A549 (cell line): ENCODE measurements around the gene APBB2. TPM values are rescaled to one million over a fixed set of nuclear protein-coding genes. Genes with fewer than 3 reads are reported as not detected.
"Not testable (repeated sequence)": the region's sequence is repeated elsewhere in the genome, so short reads cannot be mapped to it uniquely, and the experiment has no call there.

Source experiments
- ATAC-seq, 2 experiments: fragments of 200-7000 bp in 1 of 2; fragments of >200 bp in 1 of 2; cut with Nextera tagmentation in 1 of 2; cut with Tn5 transposase in 1 of 2; 3 replicates each; pipeline versions ENCODE4 v1.8.0 to v1.9.1; 2018 to 2020; ENCODE audit warnings: mild to moderate bottlenecking in 1 of 2, moderate library complexity in 1 of 2
- CTCF ChIA-PET: fragments of 300-600 bp; sonication (Branson Sonifier 250); formaldehyde crosslinking; extraction: SDS; loops from one replicate; lab custom pipeline; 2021; ENCODE audit warnings: antibody characterized with exemption, inconsistent platforms; lab: Yijun Ruan, JAX
- POLR2A ChIA-PET: fragments of 350-600 bp; formaldehyde crosslinking; extraction: SDS; loops from one replicate; lab custom pipeline; 2021; ENCODE audit warnings: antibody characterized with exemption, inconsistent platforms; lab: Yijun Ruan, JAX
- DNase-seq, 2 experiments: peaks; one replicate each; pipeline versions ENCODE4 v3.0.0 to v3.0.0-alpha.2; 2011 to 2016; ENCODE audit warnings: low read depth in 1 of 2, low spot score in 1 of 2
- FAIRE-seq: peaks from 2 replicates; lab custom pipeline; 2011; peaks lifted over from hg19 to GRCh38; lab: Jason Lieb, UNC
- H3K27ac ChIP-seq, 2 experiments: fragments of >200 bp; sonication (Bioruptor Twin); formaldehyde crosslinking; 3 replicates each; pipeline ENCODE4 v1.5.1; 2016 to 2017
- H3K4me1 ChIP-seq: fragments of >200 bp; sonication (Bioruptor Twin); formaldehyde crosslinking; 3 replicates; pipeline ENCODE4 v1.6.1; 2016
- H3K4me2 ChIP-seq: fragments of >200 bp; sonication (Bioruptor Twin); formaldehyde crosslinking; 3 replicates; pipeline ENCODE4 v1.6.1; 2016
- H3K4me3 ChIP-seq: fragments of >200 bp; sonication (Bioruptor Twin); formaldehyde crosslinking; 3 replicates; pipeline ENCODE4 v1.5.1; 2016
- H3K9me3 ChIP-seq: fragments of >200 bp; sonication (Bioruptor Twin); formaldehyde crosslinking; 3 replicates; pipeline ENCODE4 v1.6.1; 2016
- CBX8 ChIP-seq: fragments of 200-600 bp; sonication (generic); IDR thresholded peaks from 2 replicates; pipeline ENCODE4 v1.6.1; 2016
- CHD4 ChIP-seq: fragments of 200-600 bp; sonication (generic); IDR thresholded peaks from 2 replicates; pipeline ENCODE4 v1.6.1; 2016; ENCODE audit warnings: antibody characterized with exemption, mild to moderate bottlenecking, borderline replicate concordance
- CTCF ChIP-seq: fragments of >200 bp; sonication (Bioruptor Twin); formaldehyde crosslinking; IDR thresholded peaks from 3 replicates; pipeline ENCODE4 v1.5.1; 2016
- EP300 ChIP-seq, 2 experiments: fragments of >200 bp; sonication (Bioruptor Twin); formaldehyde crosslinking; IDR thresholded peaks; 2 replicates in 1 of 2; 3 replicates in 1 of 2; pipeline ENCODE4 v1.6.1; 2016 to 2017
- FOSL2 ChIP-seq, 2 experiments: fragments of 450-650 bp in 1 of 2; fragments of >200 bp in 1 of 2; sonication (Bioruptor Twin) in 1 of 2; formaldehyde crosslinking; IDR thresholded peaks; 2 replicates each; pipeline versions ENCODE4 v1.5.0 to v1.6.1; 2016 to 2020; ENCODE audit warnings: mild to moderate bottlenecking in 1 of 2, moderate library complexity in 1 of 2
- HMGXB4 ChIP-seq: fragments of 250-450 bp; sonication (Bioruptor Pico); IDR thresholded peaks from 2 replicates; pipeline ENCODE4 v1.5.0; 2021; ENCODE audit warnings: mild to moderate bottlenecking, moderate library complexity, borderline replicate concordance
- JUN ChIP-seq, 2 experiments: fragments of >200 bp; sonication (Bioruptor Twin); formaldehyde crosslinking; IDR thresholded peaks; 2 replicates in 1 of 2; 3 replicates in 1 of 2; pipeline ENCODE4 v1.6.1; 2016 to 2017
- KDM5A ChIP-seq: fragments of 200-600 bp; sonication (generic); IDR thresholded peaks from 2 replicates; pipeline ENCODE4 v1.6.1; 2016; ENCODE audit warnings: antibody characterized with exemption, mild to moderate bottlenecking
- POLR2AphosphoS2 ChIP-seq: conservative IDR thresholded peaks from 2 replicates; pipeline ENCODE4 v1.6.1; 2012; ENCODE audit warnings: low read length, improper control_type of control experiment, inconsistent platforms
- RAD21 ChIP-seq, 2 experiments: fragments of >200 bp in 1 of 2; sonication (Bioruptor Twin) in 1 of 2; formaldehyde crosslinking in 1 of 2; IDR thresholded peaks in 1 of 2; conservative IDR thresholded peaks in 1 of 2; 2 replicates in 1 of 2; 3 replicates in 1 of 2; pipeline ENCODE4 v1.6.1; 2012 to 2018; ENCODE audit warnings: inconsistent platforms in 1 of 2
- RARB ChIP-seq: fragments of 250-450 bp; sonication (Bioruptor Pico); IDR thresholded peaks from 2 replicates; pipeline ENCODE4 v1.8.0; 2021; ENCODE audit warnings: mild to moderate bottlenecking, moderate library complexity
- SMC3 ChIP-seq: fragments of >200 bp; sonication (Bioruptor Twin); formaldehyde crosslinking; IDR thresholded peaks from 3 replicates; pipeline ENCODE4 v1.6.1; 2018; ENCODE audit warnings: inconsistent platforms
- ZFP36 ChIP-seq: fragments of 450-650 bp; IDR thresholded peaks from 2 replicates; pipeline ENCODE4 v1.6.1; 2014; ENCODE audit warnings: borderline replicate concordance; ENCODE audit not compliant: partially characterized antibody
- WGBS: methylation state at CpG from one replicate; pipeline ENCODE4 v1.1.6; 2017; ENCODE audit errors: missing lambda C conversion rate; 5-methylcytosine and 5-hydroxymethylcytosine counted together
- polyA plus RNA-seq, 4 experiments: library from polyadenylated mRNA; depleted of rRNA in 3 of 4; stranded (reverse); fragments of >200 nt; fragmentation: RNase III in 1 of 4; extraction: RNeasy Plus Mini Kit Qiagen cat#74134 plus additional on column Dnase treatment in 1 of 4; gene quantifications; 2 replicates in 3 of 4; 3 replicates in 1 of 4; pipeline ENCODE4 v1.2.3, GENCODE V29; 2011 to 2017

APBB2 gene
- polyA plus RNA-seq, 2 of the 4 experiments (the other 2 are of a cell fraction), result 8.3 to 31.9 TPM

GRCh38 chr4:40908297-40908696, 306.0 kb downstream of the APBB2 start:
- H3K27ac ChIP-seq, result peak overlapping the region in 1 of 2 experiments; percentile 62; a peak in 2 of 6 replicates
- FAIRE-seq, result no peak
- WGBS, result 56% methylated on average over 8 of the region's 12 CpGs

GRCh38 chr4:40905414-40905813, 308.9 kb downstream of the APBB2 start:
- POLR2A ChIA-PET, result no interaction called here
- TF ChIP-seq KDM5A, result no peak
- TF ChIP-seq HMGXB4 (CRISPR knock-in tag), result no peak
- no peak for TF ChIP-seq CBX8
- TF ChIP-seq FOSL2 (IDR thresholded peaks at IDR 0.05), result no peak
- TF ChIP-seq FOSL2 (CRISPR knock-in tag; IDR thresholded peaks at IDR 0.05), result no peak
- Histone ChIP-seq H3K4me2 (no peak overlapping the region), H3K9me3 (no peaks in the 10 kb centered on the region), H3K27ac (no peak overlapping the region), H3K4me1 (peaks cover 9% of the 10 kb centered on the region; the same call in 2 of the 3 replicates), H3K4me3 (no peak overlapping the region)
- no peak for DNase-seq
- WGBS, result 89% methylated on average over 8 of the region's 8 CpGs
- no peak for FAIRE-seq
- no peak for ATAC-seq
- CTCF ChIA-PET, result interaction anchor here (1.2 to 5.4 kb wide), 3 partner anchors 18 to 169 kb away, joined by 3 to 54 read pairs (median 4); no protein-coding TSS in a partner anchor

More at GRCh38 chr4:40908297-40908696, 306.0 kb downstream of the APBB2 start:
- peaks cover 9% of the 10 kb centered on the region; the same call in 2 of the 3 replicates for H3K4me1 ChIP-seq
- peak in 1 of 2 experiments; percentile 45 for DNase-seq
- H3K4me3 ChIP-seq, result no peak overlapping the region
- POLR2A ChIA-PET, result interaction anchor here (1.2 to 1.7 kb wide), 3 partner anchors 306 to 348 kb away, joined by 3 to 5 read pairs (median 3); partner anchors contain the start of genes APBB2 and UCHL1
- TF ChIP-seq SMC3 (no peak), RARB (CRISPR knock-in tag) (no peak), EP300 (IDR thresholded peaks at IDR 0.05) (no peak), CHD4 (no peak), ZFP36 (no peak)
- TF ChIP-seq, all 56 proteins: peak for 0
- CTCF ChIA-PET, result interaction anchor here (0.5 to 5.4 kb wide), 22 partner anchors 8 to 348 kb away, joined by 3 to 54 read pairs (median 5); partner anchors contain the start of genes APBB2 and UCHL1
- H3K4me2 ChIP-seq, result peak overlapping the region; percentile 74
- ATAC-seq, result peak; percentile 77 to 80
- H3K9me3 ChIP-seq, result no peaks in the 10 kb centered on the region

- not testable (repeated sequence) for H3K9me3 ChIP-seq, H3K4me2 ChIP-seq, DNase-seq, H3K4me1 ChIP-seq, FAIRE-seq, H3K27ac ChIP-seq, ATAC-seq, H3K4me3 ChIP-seq
- 67% methylated on average over 4 of the region's 4 CpGs for WGBS
- ChIA-PET POLR2A (interaction anchor here (0.6 kb wide), 1 partner anchor 163 kb away, joined by 3 read pairs; no protein-coding TSS in a partner anchor), CTCF (interaction anchor here (0.6 to 1.6 kb wide), 5 partner anchors 8 to 164 kb away, joined by 3 to 6 read pairs (median 3); no protein-coding TSS in a partner anchor)
Observed at GRCh38 chr4:40900531-40900930, 313.8 kb downstream of the APBB2 start.

- Histone ChIP-seq H3K4me2 (peak overlapping the region; percentile 78), H3K9me3 (no peaks in the 10 kb centered on the region), H3K27ac (peak overlapping the region; percentile 49 to 52), H3K4me3 (peak overlapping the region; percentile 47), H3K4me1 (0 out of 3 replicates have a peak, but pooled peaks cover 4% of the 10 kb centered on the region)
- TF ChIP-seq CTCF, result peak; percentile 72
- TF ChIP-seq RAD21 (conservative IDR thresholded peaks at IDR 0.05 in 1 of 2, IDR thresholded peaks at IDR 0.05 in 1 of 2), result peak; percentile 49 to 55; a peak in 4 of 5 replicates
- peak; percentile 66 for TF ChIP-seq SMC3
- TF ChIP-seq JUN (IDR thresholded peaks at IDR 0.05), result no peak
- TF ChIP-seq POLR2AphosphoS2, result no peak
- FAIRE-seq, result no peak
- 35% methylated on average over 10 of the region's 10 CpGs for whole genome bisulfite sequencing
- peak; percentile 71 to 79 for DNase-seq
- ChIA-PET POLR2A (interaction anchor here (1.9 kb wide), 1 partner anchor 359 kb away, joined by 5 read pairs; the partner anchor contains the start of gene UCHL1), CTCF (interaction anchor here (0.6 to 4.2 kb wide), 27 partner anchors 9 to 843 kb away, joined by 3 to 23 read pairs (median 4); no protein-coding TSS in a partner anchor)
- peak; percentile 79 to 94 for ATAC-seq
Observed at GRCh38 chr4:40897557-40898203, 316.7 kb downstream of the APBB2 start.
